Measurements from ENCODE around the gene TRRAP.

TRRAP gene

DNA sequence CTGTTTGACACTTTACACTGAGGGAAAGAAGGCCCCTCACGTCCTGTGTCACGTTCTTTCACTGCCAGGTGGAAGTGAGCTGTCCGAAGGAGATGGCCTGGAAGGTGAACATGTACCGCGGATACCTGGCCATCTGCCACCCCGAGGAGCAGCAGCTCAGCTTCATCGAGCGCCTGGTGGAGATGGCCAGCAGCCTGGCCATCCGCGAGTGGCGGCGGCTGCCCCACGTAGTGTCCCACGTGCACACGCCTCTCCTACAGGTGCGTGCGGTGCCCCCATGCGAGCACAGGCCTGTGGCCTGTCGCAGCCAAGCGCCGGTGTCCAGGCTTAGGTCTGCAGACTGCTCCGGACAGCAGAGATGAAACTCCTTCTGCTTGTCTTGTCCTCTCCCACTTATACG is 103.4 kb downstream of the TRRAP start:
- no peak for DNase-seq (ENCODE audit: low read depth, low spot score)
- H3K27ac ChIP-seq: no peak overlapping the region

DNA sequence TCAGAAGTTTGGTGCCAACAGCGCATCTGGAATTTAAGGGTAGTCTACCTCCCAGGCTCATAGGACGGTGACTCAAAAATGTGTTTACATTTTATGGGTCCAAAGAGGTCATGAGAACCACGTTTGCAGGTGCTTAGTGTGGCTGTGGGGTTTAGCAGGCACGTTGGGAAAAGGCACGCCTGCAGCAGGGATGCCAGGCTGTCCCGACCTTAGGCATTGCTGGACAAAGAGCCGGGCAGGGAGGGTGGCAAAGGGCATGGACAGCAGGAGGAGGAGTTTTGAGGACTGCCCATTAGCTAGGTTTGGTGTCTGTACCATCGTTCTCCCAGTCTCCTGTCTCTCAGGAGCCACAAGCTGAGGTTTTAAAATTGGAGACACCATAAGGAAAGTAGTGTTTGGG is 104.4 kb downstream of the TRRAP start:
- no peak overlapping the region for H3K27ac ChIP-seq
- no peak for DNase-seq (ENCODE audit: low read depth, low spot score)

DNA sequence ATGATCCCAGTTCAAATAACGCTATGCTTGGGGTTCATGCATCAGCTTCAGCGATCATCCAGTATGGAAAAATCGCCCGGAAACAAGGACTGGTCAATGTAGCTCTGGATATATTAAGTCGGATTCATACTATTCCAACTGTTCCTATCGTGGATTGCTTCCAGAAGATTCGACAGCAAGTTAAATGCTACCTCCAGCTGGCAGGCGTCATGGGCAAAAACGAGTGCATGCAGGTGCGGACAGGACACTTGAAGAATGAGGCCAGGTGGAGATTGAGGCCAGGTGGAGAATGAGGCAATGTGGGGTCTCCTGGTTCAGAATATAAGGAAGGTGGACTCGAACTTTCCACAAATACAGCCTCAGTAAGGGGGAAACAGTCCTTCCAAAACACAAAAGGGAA is 105.8 kb downstream of the TRRAP start:
- no peak overlapping the region for H3K27ac ChIP-seq
- DNase-seq (ENCODE audit: low read depth, low spot score): no peak

DNA sequence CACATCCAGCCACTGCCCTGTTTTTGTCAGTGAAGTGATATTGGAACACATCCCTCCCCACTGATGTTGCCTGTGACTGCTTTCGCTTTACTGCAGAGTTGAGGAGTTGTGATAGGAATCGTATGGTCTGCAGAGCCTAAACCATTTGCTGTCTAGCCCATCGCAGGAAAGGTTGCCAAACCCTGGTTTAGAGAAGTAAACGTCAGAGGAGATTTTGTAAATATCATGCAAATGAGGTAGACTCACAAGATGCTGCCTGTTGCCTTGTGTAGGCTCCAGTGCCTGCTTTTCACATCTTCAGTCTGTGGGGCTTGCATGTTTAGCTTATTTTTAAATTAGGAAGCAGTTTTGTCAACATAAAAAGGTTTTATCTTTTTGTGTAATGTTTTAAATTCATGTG is 107.1 kb downstream of the TRRAP start:
- DNase-seq (ENCODE audit: low read depth, low spot score): no peak
- H3K27ac ChIP-seq: no peak overlapping the region

DNA sequence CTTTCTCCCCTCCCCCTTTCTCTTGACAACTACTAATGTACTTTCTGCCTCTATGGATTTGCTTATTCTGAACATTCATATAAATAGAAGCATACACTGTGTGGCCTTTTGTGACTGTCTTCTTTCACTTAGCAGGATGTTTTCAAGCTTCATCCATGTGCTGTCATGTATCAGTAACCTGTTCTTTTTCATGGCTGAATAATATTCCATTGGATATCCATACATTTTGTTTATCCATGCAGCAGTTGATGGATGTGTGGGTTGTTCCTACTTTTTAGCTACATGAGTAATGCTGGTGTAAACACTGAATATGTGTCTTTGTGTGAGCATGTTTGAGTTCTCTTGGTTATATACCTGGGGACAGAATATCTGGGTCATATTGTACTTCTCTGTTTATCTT is 107.6 kb downstream of the TRRAP start:
- no peak for DNase-seq (ENCODE audit: low read depth, low spot score)
- H3K27ac ChIP-seq: no peak overlapping the region

DNA sequence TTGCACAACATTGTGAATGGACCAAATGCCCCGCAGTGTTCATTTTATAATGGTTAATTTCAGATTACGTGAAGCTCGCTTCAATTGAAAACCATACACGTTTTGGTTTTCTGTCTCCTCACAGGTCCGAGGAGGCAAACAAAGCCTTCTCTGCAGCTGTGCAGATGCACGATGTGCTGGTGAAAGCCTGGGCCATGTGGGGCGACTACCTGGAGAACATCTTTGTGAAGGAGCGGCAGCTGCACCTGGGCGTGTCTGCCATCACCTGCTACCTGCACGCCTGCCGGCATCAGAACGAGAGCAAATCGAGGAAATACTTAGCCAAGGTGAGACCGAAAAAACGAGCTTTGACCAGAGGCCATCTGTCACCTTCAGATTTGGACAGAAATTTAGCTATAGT is 110.3 kb downstream of the TRRAP start:
- H3K27ac ChIP-seq: no peak overlapping the region
- DNase-seq (ENCODE audit: low read depth, low spot score): no peak

DNA sequence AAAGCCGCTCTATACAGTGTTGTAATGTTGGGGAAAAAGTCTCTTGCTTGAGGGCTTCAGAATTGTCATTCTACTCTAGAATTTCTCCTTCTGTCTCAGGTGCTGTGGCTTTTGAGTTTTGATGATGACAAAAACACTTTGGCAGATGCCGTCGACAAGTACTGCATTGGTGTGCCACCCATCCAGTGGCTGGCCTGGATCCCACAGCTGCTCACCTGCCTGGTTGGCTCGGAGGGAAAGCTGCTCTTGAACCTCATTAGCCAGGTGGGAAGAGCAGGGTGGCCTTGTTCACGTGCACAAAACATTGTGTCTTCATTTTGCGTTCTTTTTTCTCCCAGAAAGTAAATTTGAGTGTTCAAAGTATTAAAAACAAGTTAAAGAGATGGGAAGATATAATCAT is 112.0 kb downstream of the TRRAP start:
- no peak for DNase-seq (ENCODE audit: low read depth, low spot score)
- H3K27ac ChIP-seq: no peak overlapping the region

DNA sequence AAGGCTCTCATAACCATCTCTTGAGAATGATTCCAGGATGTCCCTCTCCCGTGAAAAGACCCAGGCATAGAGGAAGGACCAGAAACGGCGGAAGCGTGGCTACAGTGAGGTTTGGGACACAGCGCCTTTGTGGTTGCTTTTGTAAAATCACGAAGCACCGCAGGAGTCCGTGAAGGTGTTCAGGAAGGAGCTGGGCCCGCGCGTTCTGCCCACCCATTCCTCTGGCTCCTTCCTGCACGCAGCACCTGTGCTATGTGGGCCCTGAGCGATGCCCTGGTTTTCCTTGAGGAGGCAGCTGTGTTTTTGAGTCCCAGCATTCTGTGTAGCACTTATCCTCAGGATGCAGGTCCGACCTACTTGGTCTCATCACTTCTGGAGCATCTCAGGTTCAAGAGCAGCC is 112.8 kb downstream of the TRRAP start:
- DNase-seq (ENCODE audit: low read depth, low spot score): no peak
- no peak overlapping the region for H3K27ac ChIP-seq

DNA sequence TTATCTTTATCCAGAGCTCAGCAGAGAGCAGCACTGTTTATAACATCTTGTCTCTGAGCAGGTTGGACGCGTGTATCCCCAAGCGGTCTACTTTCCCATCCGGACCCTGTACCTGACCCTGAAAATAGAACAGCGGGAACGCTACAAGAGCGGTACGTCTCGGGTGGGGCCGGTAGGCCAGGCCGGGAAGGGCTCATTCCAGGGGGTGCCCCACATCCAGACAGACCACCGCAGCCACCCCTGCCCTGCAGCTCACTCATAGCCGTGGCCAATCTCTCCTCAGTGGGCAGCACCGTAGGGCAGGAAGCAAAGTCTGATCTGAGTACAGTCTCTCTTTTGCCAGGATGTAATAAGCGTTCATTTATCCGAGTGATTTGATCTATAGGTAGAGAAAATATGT is 113.7 kb downstream of the TRRAP start:
- no peak overlapping the region for H3K27ac ChIP-seq
- DNase-seq (ENCODE audit: low read depth, low spot score): no peak

DNA sequence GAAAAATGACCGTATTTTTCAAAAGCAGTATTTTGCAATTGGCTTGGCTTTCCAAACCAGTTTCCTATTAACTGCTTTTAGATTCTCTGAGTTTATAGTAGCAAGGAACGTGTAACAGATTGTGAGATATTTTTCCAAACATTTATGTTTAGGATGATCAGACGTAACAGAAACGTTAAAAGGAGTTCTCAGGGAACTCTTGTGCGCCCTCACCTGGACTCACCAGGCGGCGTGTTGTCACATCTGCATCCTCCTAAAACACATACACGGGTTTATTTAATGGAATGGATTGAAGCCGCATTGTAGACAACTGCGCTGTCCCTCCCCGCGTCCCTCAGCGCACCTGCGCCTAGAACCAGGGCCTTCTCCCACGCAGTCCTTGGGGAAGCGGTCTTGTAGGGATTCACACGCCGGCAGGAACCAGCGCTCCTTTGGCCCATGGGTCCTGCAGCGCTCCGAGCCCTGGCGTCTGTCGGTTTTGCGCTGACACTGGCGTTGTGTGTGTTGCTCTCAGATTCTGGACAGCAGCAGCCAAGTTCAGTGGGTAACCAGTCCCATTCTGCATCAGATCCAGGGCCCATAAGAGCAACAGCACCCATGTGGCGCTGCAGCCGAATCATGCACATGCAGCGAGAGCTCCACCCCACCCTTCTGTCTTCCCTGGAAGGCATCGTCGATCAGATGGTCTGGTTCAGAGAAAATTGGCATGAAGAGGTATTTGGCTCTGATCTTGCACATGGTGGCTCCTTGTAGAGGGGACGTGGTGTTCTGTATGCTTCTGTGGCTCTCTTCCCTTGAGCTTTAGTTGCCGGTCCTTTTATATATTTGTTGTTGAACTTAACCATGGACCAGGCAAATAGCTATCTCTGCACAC is 114.9 kb downstream of the TRRAP start:
- DNase-seq (ENCODE audit: low read depth, low spot score): no peak
- no peak overlapping the region for H3K27ac ChIP-seq

DNA sequence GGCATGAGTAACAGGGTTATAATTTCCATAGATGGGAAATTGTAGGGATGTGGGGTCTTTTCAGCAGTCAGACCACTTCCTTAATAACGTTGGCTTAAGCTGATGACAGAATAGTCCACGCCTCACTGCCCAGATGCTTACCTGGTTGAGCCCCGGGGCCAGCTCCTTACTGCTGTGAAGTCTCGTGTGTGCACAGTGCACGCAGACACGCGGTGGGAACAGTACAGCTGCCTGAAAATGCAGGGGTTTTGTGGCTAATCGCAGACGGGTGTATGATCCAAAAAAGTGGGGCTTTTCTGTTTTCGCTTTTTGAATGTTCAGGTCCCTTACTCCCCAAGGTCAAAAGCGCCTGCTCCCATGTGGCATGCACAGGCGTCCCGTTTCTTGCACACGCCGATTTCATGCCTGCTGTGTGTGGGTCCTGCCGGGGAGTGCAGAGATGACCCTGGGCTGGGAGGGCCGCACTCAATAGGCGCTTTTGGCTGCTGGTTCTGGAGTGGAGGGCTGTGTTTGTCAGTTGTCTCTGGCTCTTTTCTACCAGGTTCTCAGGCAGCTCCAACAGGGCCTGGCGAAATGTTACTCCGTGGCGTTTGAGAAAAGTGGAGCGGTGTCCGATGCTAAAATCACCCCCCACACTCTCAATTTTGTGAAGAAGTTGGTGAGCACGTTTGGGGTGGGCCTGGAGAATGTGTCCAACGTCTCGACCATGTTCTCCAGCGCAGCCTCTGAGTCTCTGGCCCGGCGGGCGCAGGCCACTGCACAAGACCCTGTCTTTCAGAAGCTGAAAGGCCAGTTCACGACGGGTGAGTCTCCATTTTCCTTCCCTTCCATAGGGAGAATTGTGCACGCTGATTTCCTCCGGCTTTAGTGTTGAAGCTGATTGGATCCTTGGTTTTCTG is 116.0 kb downstream of the TRRAP start:
- H3K27ac ChIP-seq: no peak overlapping the region
- DNase-seq (ENCODE audit: low read depth, low spot score): no peak

DNA sequence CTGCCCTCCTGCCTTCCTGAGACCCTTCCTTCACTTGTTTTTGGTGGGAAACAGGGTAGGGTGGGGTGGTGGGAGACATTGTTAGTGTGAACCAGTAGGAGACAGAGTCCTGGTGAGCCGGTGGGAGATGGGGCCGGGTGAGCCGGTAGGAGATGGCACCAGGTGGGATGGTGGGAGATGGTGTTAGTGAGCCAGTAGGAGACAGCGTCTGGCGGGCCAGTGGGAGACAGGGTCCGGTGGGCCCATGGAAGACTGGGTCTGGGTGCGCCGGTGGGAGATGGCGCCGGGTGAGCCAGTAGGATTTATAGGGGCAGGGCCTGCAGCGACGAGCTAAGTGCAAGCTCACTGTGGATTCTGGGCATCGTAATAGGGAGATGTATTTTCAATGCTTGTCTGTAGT is 116.8 kb downstream of the TRRAP start:
- no peak for DNase-seq (ENCODE audit: low read depth, low spot score)
- H3K27ac ChIP-seq: no peak overlapping the region

DNA sequence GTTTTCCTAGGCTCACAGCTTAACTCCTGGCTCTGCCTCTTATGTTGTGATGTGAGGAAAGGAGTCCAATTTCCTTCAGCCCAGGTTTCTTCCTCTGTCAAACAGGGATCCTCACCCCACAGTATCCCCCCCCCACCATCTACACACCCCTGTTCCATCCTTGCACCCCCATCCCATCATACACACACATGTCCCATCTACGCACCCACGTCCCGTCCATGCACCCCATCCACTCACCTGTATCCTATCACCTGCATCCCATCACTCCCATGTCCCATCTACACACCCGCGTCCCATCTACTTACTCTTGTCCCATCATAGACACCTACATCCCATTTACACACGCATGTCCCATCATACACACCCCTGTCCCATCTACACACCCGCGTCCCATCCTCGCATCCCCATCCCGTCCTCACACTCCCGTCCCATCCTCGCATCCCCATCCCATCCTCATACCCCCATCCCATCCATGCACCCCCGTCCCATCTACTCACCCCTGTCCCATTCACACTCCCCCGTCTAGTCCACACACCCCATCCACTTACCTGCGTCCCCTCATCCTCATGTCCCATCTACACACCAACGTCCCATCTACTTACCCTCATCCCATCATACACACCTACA is 117.3 kb downstream of the TRRAP start:
- no peak for DNase-seq (ENCODE audit: low read depth, low spot score)
- no peak overlapping the region for H3K27ac ChIP-seq

DNA sequence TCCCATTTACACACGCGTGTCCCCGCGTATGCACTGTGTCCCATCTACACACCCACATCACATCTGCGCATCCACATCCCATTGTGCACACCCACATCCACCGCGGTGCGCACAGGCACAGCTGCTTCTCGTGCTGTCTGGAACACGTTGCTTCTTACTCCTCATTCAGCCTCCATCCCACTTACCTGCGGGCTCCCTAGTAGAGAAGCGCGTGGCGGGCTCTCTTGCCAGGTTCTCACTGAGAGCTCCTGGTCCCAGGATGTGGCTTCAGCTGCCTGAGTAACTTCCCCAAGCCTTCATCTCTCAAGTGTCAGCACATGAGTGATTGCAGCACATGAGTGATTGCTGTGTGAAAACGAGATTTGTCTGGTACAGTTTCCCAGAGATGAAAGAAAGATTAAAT is 117.8 kb downstream of the TRRAP start:
- H3K27ac ChIP-seq: no peak overlapping the region
- DNase-seq (ENCODE audit: low read depth, low spot score): no peak

DNA sequence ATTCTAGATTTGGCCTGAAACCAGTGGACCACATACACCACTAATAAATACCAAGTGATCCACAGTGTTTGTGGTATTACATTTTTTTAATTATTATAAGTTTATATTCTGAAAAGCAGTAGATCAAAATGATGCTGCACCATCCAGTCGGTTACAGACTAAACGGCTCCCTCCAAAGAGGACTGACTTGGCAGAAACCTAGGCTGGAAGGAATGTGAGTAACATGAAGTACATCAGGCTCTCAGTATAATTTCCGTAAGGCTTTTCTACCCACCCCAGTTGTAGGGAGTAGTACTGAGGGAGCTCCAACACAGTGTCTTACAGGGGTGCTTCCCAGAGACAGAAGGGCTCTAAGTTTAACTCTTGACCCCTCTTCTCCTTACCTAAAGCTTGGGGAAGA is 119.5 kb downstream of the TRRAP start:
- DNase-seq (ENCODE audit: low read depth, low spot score): no peak

DNA sequence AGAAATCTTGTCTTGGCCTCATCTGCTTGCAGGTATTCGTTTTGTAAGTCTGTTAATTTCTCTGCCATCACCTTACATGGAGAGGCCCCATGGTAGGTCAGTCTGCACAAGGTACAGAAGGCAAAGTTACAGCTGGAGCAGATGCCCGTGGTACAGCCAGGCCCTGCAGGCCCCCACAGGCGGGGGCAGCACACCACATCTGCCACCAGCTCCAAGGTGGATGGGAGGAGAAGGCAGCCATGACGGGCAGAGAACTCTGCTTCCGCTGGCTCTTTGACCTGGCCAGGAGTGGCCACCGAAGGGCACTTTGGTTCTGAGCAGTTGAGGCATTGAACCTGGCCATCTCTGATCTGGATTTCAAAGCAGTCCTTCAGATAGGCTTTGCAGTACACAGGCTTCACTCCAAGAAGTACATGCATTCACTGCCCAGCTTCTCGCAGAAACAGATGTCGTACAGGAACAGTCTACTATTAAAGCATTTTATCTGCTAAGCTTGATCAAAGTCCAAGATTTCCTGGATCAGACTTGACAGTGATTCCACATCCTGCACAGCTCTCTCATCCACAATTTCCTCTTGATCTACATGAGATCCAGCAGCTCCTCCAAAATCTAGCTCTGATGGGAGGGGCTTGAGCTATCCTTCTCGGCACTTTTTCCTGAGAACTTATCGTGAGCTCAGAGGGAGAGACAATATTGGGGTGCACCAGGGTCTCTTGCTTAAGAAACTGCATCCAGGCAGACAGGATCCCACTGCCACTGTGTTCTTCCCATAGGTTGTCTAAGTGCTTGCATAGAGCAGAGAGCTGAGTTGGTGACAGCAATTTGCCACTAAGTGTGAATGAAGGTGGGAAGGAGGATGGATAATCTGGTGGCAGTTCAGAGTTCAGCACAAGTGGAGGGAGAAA is 120.7 kb downstream of the TRRAP start:
- no peak overlapping the region for H3K27ac ChIP-seq
- no peak for DNase-seq (ENCODE audit: low read depth, low spot score)

More for the DNA sequence above, 119.5 kb downstream of the TRRAP start:
- no peak overlapping the region for H3K27ac ChIP-seq

DNA sequence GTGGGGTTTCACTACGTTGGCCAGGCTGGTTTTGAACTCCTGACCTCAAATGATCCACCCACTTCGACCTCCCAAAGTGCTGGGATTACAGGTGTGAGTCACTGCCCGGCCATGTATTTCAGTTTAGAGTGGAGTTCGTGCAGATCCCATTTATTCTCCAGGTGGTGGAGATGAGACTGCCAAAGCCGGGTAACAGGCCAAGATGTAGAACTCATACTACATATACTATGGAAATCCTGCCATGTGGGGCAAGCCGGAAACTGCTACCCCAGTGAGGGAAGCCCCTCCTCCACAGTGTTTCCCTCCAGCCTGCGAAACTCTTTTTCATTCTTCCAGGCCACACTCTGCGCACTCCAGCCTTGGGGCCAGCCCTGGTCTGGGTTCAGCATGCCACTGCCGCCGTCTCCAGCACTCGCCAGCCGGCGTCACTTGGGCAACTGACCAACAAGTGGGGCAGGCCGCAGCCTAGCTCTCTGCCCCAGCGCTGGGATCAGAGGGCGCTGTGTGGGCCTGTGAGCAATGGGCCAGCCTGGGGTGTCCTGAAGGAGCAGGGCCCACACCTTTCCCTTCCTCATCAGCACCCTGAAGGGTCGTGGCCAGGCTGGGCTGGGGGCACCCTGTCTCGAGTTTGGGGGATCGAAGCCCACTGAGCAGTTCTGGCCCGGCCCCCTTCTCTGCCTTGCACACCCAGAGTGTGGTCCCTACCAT is 122.0 kb downstream of the TRRAP start:
- no peak overlapping the region for H3K27ac ChIP-seq
- DNase-seq (ENCODE audit: low read depth, low spot score): no peak

DNA sequence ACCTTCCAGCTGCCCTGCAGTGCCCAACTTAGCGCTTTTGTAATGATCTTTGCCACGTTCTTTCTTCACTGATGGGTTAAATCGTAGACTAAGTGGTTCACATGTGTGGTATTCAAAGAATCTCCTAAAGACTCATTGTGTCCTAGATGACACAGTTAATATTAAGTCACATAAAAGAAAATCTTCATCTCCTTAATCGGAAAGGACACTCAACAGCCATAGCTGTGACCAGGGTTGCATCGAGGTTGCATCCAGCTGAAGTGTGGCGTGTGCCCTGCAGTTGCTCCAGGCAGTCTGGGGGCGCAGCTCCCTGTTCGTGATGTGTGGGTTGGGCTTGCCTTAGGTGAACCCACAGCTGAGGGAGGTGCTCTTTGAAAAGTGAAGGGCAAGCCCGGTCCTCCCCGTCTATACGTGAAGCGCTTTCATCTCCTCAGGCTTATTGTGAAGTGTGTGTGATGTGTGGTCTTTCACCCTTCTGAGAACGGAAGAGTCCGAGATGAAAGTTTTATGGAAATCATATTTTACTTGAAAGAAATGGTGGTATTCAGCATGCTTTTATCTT is 122.7 kb downstream of the TRRAP start:
- no peak overlapping the region for H3K27ac ChIP-seq
- no peak for DNase-seq (ENCODE audit: low read depth, low spot score)

Measured in epithelial cell of prostate (primary cell).